GM18517 (cell line): ENCODE results near the gene TRAM2.
"Not testable (repeated sequence)": the region's sequence is repeated elsewhere in the genome, so short reads cannot be mapped to it uniquely, and the experiment has no call there.

Experiments
- ATAC-seq: cut with Tn5 transposase; IDR thresholded peaks from one replicate; pipeline ENCODE4 v1.9.1; 2021; ENCODE audit warnings: mild to moderate bottlenecking, moderate library complexity; ENCODE audit not compliant: unreplicated experiment

The TRAM2 gene

GRCh38 chr6:52497652-52498408 lies 79.0 kb downstream of the TRAM2 start:
- peak; percentile 92 for ATAC-seq

GRCh38 chr6:52496631-52497030 lies 80.2 kb downstream of the TRAM2 start:
- ATAC-seq, result no peak

GRCh38 chr6:52495922-52496321 lies 80.9 kb downstream of the TRAM2 start:
- no peak for ATAC-seq

GRCh38 chr6:52494298-52495072 lies 82.4 kb downstream of the TRAM2 start:
- no peak for ATAC-seq

GRCh38 chr6:52493669-52494068 lies 83.2 kb downstream of the TRAM2 start:
- ATAC-seq, result no peak

- ATAC-seq, result peak; percentile 85
Observed at GRCh38 chr6:52491203-52492069, 85.4 kb downstream of the TRAM2 start.

GRCh38 chr6:52489881-52490280 lies 87.0 kb downstream of the TRAM2 start:
- no peak for ATAC-seq

GRCh38 chr6:52483671-52484003 lies 93.2 kb downstream of the TRAM2 start:
- no peak for ATAC-seq

GRCh38 chr6:52482903-52483670 lies 93.8 kb downstream of the TRAM2 start:
- no peak for ATAC-seq

- no peak for ATAC-seq
Observed at GRCh38 chr6:52475307-52475706, 101.6 kb downstream of the TRAM2 start.

GRCh38 chr6:52474173-52474572 lies 102.7 kb downstream of the TRAM2 start:
- no peak for ATAC-seq

- not testable (repeated sequence) for ATAC-seq
Observed at GRCh38 chr6:52461194-52461593, 115.7 kb downstream of the TRAM2 start.

- ATAC-seq, result no peak
Observed at GRCh38 chr6:52457096-52457495, 119.8 kb downstream of the TRAM2 start.

GRCh38 chr6:52454556-52454955 lies 122.3 kb downstream of the TRAM2 start:
- ATAC-seq, result no peak
